ENCODE results near the gene C8B.

DNA sequence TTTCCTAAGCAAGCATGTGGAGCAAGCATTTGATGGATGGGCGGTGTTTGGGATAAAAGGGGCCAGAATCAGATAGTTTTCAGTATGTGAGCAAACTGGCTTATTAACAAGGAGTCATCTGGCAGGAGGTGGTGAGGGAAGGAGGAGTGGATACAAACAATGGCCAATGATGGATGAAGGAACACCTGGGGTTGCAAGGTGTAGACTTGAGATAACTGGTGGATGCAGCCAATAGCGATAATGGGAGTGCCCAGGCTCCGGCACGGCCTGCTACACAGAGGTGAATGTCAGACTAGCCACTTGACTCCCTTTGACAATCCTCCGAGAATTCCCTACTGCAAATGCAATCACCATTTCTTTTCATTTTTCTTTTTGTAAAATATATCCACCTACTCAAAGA, 41.7 kb downstream of the C8B start:
- TF ChIP-seq, protein P1, sequence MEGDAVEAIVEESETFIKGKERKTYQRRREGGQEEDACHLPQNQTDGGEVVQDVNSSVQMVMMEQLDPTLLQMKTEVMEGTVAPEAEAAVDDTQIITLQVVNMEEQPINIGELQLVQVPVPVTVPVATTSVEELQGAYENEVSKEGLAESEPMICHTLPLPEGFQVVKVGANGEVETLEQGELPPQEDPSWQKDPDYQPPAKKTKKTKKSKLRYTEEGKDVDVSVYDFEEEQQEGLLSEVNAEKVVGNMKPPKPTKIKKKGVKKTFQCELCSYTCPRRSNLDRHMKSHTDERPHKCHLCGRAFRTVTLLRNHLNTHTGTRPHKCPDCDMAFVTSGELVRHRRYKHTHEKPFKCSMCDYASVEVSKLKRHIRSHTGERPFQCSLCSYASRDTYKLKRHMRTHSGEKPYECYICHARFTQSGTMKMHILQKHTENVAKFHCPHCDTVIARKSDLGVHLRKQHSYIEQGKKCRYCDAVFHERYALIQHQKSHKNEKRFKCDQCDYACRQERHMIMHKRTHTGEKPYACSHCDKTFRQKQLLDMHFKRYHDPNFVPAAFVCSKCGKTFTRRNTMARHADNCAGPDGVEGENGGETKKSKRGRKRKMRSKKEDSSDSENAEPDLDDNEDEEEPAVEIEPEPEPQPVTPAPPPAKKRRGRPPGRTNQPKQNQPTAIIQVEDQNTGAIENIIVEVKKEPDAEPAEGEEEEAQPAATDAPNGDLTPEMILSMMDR (conservative IDR thresholded peaks at IDR 0.05), result no peak
- no peak for TF ChIP-seq EZH2 (IDR thresholded peaks at IDR 0.05; ENCODE audit: low read depth)

Measured in PC-9 (cell line).